Testis (tissue), 2 donors: ENCODE data around the gene PAPOLG.

Source experiments
- POLR2A ChIP-seq: fragments of 450-650 bp; IDR thresholded peaks from one replicate; pipeline ENCODE4 v1.6.1; 2017; ENCODE audit warnings: antibody characterized with exemption, mild to moderate bottlenecking, moderate library complexity
- TF ChIP-seq, protein P1 (sequence below), 3 experiments: fragments of 450-650 bp in 2 of 3; fragments of 200-600 bp in 1 of 3; sonication (generic) in 1 of 3; IDR thresholded peaks; one replicate each; pipeline ENCODE4 v1.5.1; 2016 to 2019; ENCODE audit warnings: antibody characterized with exemption in 3 of 3, mild to moderate bottlenecking in 2 of 3, moderate library complexity in 1 of 3

DNA sequence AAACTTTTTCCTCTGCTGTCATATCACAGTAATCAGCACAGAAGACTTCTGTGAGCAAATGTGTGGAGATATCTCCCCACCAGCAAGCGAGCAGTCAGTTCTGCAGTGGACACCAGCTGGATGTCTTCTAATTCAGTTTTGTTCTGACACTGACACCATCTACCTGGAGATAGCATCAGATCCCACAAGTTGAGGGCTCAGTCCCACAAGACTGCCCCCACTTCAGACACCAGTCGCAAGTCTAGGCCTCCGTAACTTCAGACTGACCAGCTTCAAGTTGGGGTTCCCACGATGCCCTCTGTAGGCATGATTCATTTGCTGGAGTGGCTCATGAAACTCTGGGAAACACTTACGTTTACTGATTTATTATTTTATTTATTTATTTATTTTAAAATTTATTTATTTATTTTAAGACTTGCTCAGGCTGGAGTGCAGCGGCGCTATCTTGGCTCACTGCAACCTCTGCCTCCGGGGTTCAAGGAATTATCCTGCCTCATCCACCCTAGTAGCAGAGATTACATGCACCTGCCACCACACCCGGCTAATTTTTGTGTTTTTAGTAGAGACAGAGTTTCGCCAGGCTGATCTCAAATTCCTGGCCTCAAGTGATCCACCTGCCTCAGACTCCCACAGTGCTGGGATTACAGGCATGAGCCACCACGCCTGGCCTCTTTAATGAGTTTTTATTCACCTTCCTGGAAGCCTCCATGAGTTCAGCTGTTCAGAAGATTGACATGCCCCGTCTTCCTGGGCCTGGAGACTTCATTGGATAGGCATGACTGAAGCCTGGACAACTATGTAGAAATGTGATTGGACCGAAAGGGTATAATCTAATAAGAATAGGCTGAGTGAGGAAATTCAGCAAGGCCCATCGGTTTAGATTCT, 55.7 kb downstream of the PAPOLG start:
- no peak for TF ChIP-seq POLR2A
- TF ChIP-seq, protein P1, sequence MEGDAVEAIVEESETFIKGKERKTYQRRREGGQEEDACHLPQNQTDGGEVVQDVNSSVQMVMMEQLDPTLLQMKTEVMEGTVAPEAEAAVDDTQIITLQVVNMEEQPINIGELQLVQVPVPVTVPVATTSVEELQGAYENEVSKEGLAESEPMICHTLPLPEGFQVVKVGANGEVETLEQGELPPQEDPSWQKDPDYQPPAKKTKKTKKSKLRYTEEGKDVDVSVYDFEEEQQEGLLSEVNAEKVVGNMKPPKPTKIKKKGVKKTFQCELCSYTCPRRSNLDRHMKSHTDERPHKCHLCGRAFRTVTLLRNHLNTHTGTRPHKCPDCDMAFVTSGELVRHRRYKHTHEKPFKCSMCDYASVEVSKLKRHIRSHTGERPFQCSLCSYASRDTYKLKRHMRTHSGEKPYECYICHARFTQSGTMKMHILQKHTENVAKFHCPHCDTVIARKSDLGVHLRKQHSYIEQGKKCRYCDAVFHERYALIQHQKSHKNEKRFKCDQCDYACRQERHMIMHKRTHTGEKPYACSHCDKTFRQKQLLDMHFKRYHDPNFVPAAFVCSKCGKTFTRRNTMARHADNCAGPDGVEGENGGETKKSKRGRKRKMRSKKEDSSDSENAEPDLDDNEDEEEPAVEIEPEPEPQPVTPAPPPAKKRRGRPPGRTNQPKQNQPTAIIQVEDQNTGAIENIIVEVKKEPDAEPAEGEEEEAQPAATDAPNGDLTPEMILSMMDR (IDR thresholded peaks at IDR 0.05), result no peak
